ENCODE measurements around the gene C16orf46. TPM values are rescaled to one million over a fixed set of nuclear protein-coding genes. Genes with fewer than 3 reads are reported as not detected.

The C16orf46 gene
- total RNA-seq, 4 donors from 2014 or later = 0.57 to 2.2 (median 0.81) TPM; not detected in 1

DNA sequence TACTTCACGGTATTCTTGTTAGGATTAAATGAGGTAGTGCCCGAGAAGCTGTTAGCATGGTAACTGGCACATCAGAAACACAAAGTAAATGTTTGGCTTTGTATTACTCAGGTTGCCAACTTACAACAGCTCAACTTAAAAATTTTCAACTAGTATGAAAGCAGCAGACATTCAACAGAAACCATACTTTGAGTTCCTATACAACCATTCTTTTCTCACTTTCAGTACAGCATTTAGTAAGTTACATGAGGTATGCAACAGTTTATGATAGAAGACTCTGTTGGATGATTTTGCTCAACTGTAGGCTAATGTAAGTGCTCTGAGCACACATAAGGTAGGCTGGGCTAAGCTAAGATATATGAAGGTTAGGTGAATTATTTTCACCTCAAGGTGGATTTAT lies 62.4 kb downstream of the C16orf46 start:
- H3K36me3 ChIP-seq = peaks cover 29% of the 10 kb centered on the region
- no peak for DNase-seq (ENCODE audit: low spot score in 2 of 2)
- TF ChIP-seq POLR2AphosphoS5 (IDR thresholded peaks at IDR 0.05) (no peak), POLR2A (IDR thresholded peaks at IDR 0.05) (no peak), EP300 (IDR thresholded peaks at IDR 0.05) (no peak)
- TF ChIP-seq, protein P1, sequence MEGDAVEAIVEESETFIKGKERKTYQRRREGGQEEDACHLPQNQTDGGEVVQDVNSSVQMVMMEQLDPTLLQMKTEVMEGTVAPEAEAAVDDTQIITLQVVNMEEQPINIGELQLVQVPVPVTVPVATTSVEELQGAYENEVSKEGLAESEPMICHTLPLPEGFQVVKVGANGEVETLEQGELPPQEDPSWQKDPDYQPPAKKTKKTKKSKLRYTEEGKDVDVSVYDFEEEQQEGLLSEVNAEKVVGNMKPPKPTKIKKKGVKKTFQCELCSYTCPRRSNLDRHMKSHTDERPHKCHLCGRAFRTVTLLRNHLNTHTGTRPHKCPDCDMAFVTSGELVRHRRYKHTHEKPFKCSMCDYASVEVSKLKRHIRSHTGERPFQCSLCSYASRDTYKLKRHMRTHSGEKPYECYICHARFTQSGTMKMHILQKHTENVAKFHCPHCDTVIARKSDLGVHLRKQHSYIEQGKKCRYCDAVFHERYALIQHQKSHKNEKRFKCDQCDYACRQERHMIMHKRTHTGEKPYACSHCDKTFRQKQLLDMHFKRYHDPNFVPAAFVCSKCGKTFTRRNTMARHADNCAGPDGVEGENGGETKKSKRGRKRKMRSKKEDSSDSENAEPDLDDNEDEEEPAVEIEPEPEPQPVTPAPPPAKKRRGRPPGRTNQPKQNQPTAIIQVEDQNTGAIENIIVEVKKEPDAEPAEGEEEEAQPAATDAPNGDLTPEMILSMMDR (IDR thresholded peaks at IDR 0.05) = no peak
- no peak overlapping the region for H3K27ac ChIP-seq
- WGBS = 96% methylated on average over 2 of the region's 2 CpGs
- H3K4me1 ChIP-seq = no peaks in the 10 kb centered on the region
- no peaks in the 10 kb centered on the region for H3K9me3 ChIP-seq
- H3K4me3 ChIP-seq = no peak overlapping the region
- H3K27me3 ChIP-seq = no peaks in the 10 kb centered on the region

DNA sequence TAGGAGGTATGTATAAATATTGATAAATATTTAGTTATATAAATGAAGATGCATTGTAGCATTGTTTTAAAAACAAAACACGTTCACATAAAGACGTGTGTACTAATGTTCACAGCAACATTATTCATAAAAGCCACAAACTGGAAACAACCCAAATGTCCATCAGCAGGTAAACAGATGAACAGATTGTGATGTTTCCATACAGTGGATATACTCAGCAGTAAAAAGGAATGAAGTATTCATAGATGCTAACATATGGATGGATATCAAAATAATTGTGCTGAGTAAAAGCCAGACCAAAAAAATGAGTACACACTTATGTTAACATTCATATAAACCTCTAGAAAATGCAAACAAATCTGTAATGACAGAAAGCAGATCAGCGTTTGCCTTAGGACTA lies 64.1 kb downstream of the C16orf46 start:
- no peak for DNase-seq (ENCODE audit: low spot score in 2 of 2)
- Histone ChIP-seq H3K36me3 (peaks cover 23% of the 10 kb centered on the region), H3K27ac (no peak overlapping the region), H3K9me3 (no peaks in the 10 kb centered on the region), H3K27me3 (no peaks in the 10 kb centered on the region), H3K4me1 (peaks cover 2% of the 10 kb centered on the region), H3K4me3 (no peak overlapping the region)
- TF ChIP-seq EP300 (IDR thresholded peaks at IDR 0.05) (no peak), POLR2A (IDR thresholded peaks at IDR 0.05) (no peak), POLR2AphosphoS5 (IDR thresholded peaks at IDR 0.05) (no peak)
- TF ChIP-seq, protein P1 (IDR thresholded peaks at IDR 0.05) = no peak
- WGBS = 91% methylated on average over 3 of the region's 3 CpGs

Other genes with a start within 250 kb of the C16orf46 start
- gene CMC2, start 70.4 kb downstream of the C16orf46 start, total RNA-seq = 10 to 100 TPM in 3 of 4 donors, 1 to 10 TPM in 1; 8.9 to 37.8 (median 34.1) TPM
- 1 to 10 TPM; 2.5 to 7.6 (median 5.5) TPM for gene CENPN, start 70.0 kb downstream of the C16orf46 start, total RNA-seq
- gene ATMIN, start 41.4 kb downstream of the C16orf46 start, total RNA-seq = 10 to 100 TPM; 30.7 to 65.0 (median 45.5) TPM
- 10 to 100 TPM in 2 of 4 donors, 1 to 10 TPM in 2; 4.7 to 16.6 (median 10.2) TPM for gene GCSH, start 19.2 kb upstream of the C16orf46 start, total RNA-seq
- under 1 TPM in 1 of 4 donors, not detected in 3; 0.26 TPM for gene BCO1, start 161.5 kb upstream of the C16orf46 start, total RNA-seq
- gene GAN, start 237.7 kb upstream of the C16orf46 start, total RNA-seq = 100 to 1,000 TPM in 3 of 4 donors, 10 to 100 TPM in 1; 74.3 to 168 (median 130) TPM